Measurements from ENCODE around the gene RNF13.

DNA sequence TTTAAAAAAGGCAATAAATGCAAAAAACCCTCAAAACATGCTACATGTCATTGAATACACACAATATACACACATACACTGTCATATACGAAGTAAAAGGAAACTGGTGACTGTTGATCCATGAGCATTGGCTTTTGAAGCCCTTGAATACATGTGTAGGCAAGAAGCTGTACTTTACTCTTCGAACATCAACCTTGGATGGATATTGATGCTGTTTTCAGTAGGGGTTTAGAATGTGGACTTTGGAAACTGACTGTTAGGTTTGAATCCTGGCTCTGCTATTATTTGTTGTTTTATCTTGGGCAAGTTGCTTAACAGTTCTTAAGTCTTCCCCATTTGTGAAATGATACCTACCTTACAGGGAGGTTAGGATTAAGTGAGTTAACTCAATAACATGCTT, 30.5 kb downstream of the RNF13 start:
- TF ChIP-seq POLR2A (IDR thresholded peaks at IDR 0.05) (no peak), CTCF (IDR thresholded peaks at IDR 0.05) (no peak), EP300 (IDR thresholded peaks at IDR 0.05) (no peak)
